ENCODE measurements around the gene PHF12. TPM values are rescaled to one million over a fixed set of nuclear protein-coding genes. Genes with fewer than 3 reads are reported as not detected.

PHF12 gene
- total RNA-seq, 1 donor from 2014 or later, result 40.0 TPM

- no peaks in the 10 kb centered on the region for H3K9me3 ChIP-seq
- peaks cover 44% of the 10 kb centered on the region for H3K4me1 ChIP-seq
- no peak for ATAC-seq
- TF ChIP-seq, protein P1, sequence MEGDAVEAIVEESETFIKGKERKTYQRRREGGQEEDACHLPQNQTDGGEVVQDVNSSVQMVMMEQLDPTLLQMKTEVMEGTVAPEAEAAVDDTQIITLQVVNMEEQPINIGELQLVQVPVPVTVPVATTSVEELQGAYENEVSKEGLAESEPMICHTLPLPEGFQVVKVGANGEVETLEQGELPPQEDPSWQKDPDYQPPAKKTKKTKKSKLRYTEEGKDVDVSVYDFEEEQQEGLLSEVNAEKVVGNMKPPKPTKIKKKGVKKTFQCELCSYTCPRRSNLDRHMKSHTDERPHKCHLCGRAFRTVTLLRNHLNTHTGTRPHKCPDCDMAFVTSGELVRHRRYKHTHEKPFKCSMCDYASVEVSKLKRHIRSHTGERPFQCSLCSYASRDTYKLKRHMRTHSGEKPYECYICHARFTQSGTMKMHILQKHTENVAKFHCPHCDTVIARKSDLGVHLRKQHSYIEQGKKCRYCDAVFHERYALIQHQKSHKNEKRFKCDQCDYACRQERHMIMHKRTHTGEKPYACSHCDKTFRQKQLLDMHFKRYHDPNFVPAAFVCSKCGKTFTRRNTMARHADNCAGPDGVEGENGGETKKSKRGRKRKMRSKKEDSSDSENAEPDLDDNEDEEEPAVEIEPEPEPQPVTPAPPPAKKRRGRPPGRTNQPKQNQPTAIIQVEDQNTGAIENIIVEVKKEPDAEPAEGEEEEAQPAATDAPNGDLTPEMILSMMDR (IDR thresholded peaks at IDR 0.05), result no peak
- no peaks in the 10 kb centered on the region for H3K27me3 ChIP-seq
- intact Hi-C loops (cut with DNase I), result loop anchor here (10.0 kb wide), 1 partner anchor 147 kb away; no protein-coding TSS in a partner anchor
- H3K4me3 ChIP-seq, result no peak overlapping the region
- peak overlapping the region; percentile 42 for H3K27ac ChIP-seq
- no peak for DNase-seq
- peaks cover 99% of the 10 kb centered on the region for H3K36me3 ChIP-seq
These were observed 39.8 kb downstream of the PHF12 start for GRCh38 chr17:28911411-28912045.

GRCh38 chr17:28910534-28910933 lies 40.8 kb downstream of the PHF12 start:
- TF ChIP-seq, protein P1 (IDR thresholded peaks at IDR 0.05), result no peak

DNA sequence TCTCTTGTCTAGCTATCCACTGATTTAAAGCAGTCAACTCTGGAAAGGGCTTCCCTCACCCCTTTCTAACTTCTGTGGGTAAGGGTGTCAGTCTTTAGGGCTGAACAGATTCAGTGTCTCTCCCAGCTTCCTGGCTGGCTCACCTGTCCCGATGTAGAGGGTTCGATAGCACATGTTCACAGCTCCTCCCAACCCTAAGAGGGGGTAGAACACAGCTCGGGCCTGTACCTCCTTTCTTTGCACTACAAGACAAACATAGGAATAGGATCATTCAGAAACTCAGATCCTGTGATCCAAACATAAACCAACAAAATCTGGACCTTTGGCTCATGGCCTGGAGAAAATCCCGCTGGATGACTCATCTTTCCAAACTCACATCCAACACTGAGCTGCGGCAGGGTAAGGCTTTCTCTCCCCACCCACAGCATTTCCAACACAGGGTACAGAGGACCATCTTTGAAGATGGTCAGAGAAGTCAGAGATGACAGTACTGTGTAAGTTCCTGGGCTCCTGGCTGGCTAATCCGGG lies 42.6 kb downstream of the PHF12 start:
- Histone ChIP-seq H3K9me3 (no peaks in the 10 kb centered on the region), H3K4me1 (peaks cover 44% of the 10 kb centered on the region), H3K36me3 (peaks cover 83% of the 10 kb centered on the region), H3K4me3 (no peak overlapping the region), H3K27ac (peak overlapping the region; percentile 45), H3K27me3 (no peaks in the 10 kb centered on the region)
- no peak for ATAC-seq
- TF ChIP-seq, protein P1 (IDR thresholded peaks at IDR 0.05), result no peak
- no peak for DNase-seq
- intact Hi-C loops (cut with DNase I), result loop anchor here (10.0 kb wide), 1 partner anchor 64 kb away; the partner anchor contains the start of gene FAM222B

More at GRCh38 chr17:28910534-28910933, 40.8 kb downstream of the PHF12 start:
- Histone ChIP-seq H3K9me3 (no peaks in the 10 kb centered on the region), H3K27me3 (no peaks in the 10 kb centered on the region), H3K36me3 (peaks cover 99% of the 10 kb centered on the region), H3K4me3 (no peak overlapping the region), H3K4me1 (peaks cover 44% of the 10 kb centered on the region), H3K27ac (no peak overlapping the region)
- DNase-seq, result no peak
- ATAC-seq, result no peak
- intact Hi-C loops (cut with DNase I), result loop anchor here (10.0 kb wide), 1 partner anchor 146 kb away; no protein-coding TSS in a partner anchor

DNA sequence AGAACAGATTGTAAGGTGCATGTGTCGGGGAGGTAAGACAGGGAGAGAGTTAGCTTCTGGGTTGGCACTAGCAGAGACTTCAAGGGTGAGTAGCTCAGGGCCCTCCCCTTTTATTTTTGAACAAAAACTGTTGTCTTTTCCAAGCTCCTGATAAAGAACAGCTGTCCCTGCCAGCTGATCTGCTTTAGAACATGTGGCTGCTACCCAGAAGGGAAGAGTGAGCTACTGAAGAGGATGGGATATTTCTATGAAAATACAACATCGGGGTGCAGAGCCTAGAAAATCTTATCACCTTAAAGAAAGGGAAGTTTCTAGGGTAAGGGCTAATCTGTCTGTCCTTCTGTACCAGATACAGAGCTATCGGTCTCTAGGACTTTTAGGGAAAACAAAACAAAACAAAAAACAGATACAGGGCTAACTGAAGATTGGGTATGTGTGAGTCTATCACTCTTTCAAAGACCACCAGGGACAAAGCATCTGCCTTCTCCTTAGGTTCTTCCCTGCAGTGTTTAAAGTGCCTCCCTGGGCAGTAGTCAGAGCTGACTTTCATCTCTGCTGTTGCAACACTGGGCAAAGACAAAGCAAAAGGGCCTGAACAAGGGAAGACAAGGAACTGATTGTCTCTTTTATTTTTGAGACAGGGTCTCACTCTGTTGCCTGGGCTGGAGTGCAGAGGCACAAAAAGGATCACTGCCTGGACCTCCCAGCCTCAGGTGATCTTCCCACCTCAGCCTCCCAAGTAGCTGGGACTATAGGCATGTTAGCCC lies 43.4 kb downstream of the PHF12 start:
- H3K9me3 ChIP-seq, result no peaks in the 10 kb centered on the region
- H3K36me3 ChIP-seq, result peaks cover 75% of the 10 kb centered on the region
- H3K4me1 ChIP-seq, result peaks cover 43% of the 10 kb centered on the region
- DNase-seq, result no peak
- intact Hi-C loops (cut with DNase I), result loop anchor here (10.0 kb wide), 1 partner anchor 63 kb away; the partner anchor contains the start of gene FAM222B
- no peak overlapping the region for H3K4me3 ChIP-seq
- TF ChIP-seq, protein P1 (IDR thresholded peaks at IDR 0.05), result no peak
- no peaks in the 10 kb centered on the region for H3K27me3 ChIP-seq
- H3K27ac ChIP-seq, result peak overlapping the region; percentile 45
- no peak for ATAC-seq

GRCh38 chr17:28906706-28907438 lies 44.4 kb downstream of the PHF12 start:
- ATAC-seq (no peak), DNase-seq (no peak)
- intact Hi-C loops (cut with DNase I), result loop anchor here (10.0 kb wide), 1 partner anchor 62 kb away; the partner anchor contains the start of gene FAM222B
- TF ChIP-seq, protein P1 (IDR thresholded peaks at IDR 0.05), result no peak
- Histone ChIP-seq H3K27ac (no peak overlapping the region), H3K4me1 (peaks cover 37% of the 10 kb centered on the region), H3K9me3 (no peaks in the 10 kb centered on the region), H3K36me3 (peaks cover 65% of the 10 kb centered on the region), H3K4me3 (no peak overlapping the region), H3K27me3 (no peaks in the 10 kb centered on the region)
